Sigmoid colon (tissue), 4 donors: ENCODE data around the gene NRSN2.

Experiments
- EP300 ChIP-seq, 4 donors: sonication (generic); formaldehyde crosslinking; IDR thresholded peaks; one replicate each; pipeline ENCODE4 v1.6.1; 2017; ENCODE audit warnings: antibody characterized with exemption in 4 of 4
- POLR2AphosphoS5 ChIP-seq, 4 donors: sonication (generic); formaldehyde crosslinking; IDR thresholded peaks; one replicate each; pipeline ENCODE4 v1.6.1; 2017; ENCODE audit warnings: antibody characterized with exemption in 4 of 4
- TF ChIP-seq, protein P1 (sequence below), 4 experiments: fragments of 450-650 bp in 3 of 4; fragments of 200-600 bp in 1 of 4; IDR thresholded peaks; one replicate each; pipeline ENCODE4 v1.5.1; 2016 to 2019; ENCODE audit warnings: antibody characterized with exemption in 4 of 4, mild to moderate bottlenecking in 3 of 4, moderate library complexity in 2 of 4

DNA sequence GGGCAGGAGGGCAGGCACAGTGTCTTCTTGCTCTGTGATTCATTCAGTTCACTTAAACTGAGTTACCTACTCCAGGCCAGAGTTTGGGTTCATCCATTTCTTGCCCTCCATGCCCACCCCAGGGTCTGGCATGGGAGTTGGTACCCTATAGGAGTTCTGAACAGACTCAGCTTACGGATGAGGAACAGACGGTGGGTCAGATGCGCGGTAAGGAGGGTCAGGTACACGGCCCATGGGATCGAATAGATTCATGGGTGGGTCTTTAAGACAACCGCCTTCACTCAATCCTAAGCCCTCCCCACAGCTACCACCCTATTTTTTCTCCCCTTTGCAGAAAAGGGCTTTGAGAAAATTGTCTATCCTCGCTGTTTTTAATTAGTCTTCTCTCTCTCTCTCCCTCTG, 20.6 kb downstream of the NRSN2 start:
- TF ChIP-seq EP300 (IDR thresholded peaks at IDR 0.05): no peak
- TF ChIP-seq, protein P1, sequence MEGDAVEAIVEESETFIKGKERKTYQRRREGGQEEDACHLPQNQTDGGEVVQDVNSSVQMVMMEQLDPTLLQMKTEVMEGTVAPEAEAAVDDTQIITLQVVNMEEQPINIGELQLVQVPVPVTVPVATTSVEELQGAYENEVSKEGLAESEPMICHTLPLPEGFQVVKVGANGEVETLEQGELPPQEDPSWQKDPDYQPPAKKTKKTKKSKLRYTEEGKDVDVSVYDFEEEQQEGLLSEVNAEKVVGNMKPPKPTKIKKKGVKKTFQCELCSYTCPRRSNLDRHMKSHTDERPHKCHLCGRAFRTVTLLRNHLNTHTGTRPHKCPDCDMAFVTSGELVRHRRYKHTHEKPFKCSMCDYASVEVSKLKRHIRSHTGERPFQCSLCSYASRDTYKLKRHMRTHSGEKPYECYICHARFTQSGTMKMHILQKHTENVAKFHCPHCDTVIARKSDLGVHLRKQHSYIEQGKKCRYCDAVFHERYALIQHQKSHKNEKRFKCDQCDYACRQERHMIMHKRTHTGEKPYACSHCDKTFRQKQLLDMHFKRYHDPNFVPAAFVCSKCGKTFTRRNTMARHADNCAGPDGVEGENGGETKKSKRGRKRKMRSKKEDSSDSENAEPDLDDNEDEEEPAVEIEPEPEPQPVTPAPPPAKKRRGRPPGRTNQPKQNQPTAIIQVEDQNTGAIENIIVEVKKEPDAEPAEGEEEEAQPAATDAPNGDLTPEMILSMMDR (IDR thresholded peaks at IDR 0.05): no peak
- TF ChIP-seq POLR2AphosphoS5 (IDR thresholded peaks at IDR 0.05): no peak
